ENCODE results near the gene TBX1. TPM values are rescaled to one million over a fixed set of nuclear protein-coding genes. Genes with fewer than 3 reads are reported as not detected.

TBX1 gene
- total and polyA plus RNA-seq, 2 of the 13 experiments (the other 11 are each of a cell fraction or from before 2014, with no cell fraction given) = not detected

GRCh38 chr22:19750507-19751490, 9.8 kb upstream of the TBX1 start:
- POLR2A ChIA-PET = no interaction called here
- TF ChIP-seq ZNF782 (CRISPR knock-in tag; IDR thresholded peaks at IDR 0.05; ENCODE audit: borderline replicate concordance) = no peak
- TF ChIP-seq SIX4 (CRISPR knock-in tag; IDR thresholded peaks at IDR 0.05) = no peak
- no peak for TF ChIP-seq MATR3 (CRISPR knock-in tag; IDR thresholded peaks at IDR 0.05)
- no peak for TF ChIP-seq ARID2 (CRISPR knock-in tag; IDR thresholded peaks at IDR 0.05; ENCODE audit: borderline replicate concordance)
- TF ChIP-seq NR2F2 (IDR thresholded peaks at IDR 0.05; ENCODE audit: borderline replicate concordance, low read depth) = no peak
- TF ChIP-seq, protein P1, sequence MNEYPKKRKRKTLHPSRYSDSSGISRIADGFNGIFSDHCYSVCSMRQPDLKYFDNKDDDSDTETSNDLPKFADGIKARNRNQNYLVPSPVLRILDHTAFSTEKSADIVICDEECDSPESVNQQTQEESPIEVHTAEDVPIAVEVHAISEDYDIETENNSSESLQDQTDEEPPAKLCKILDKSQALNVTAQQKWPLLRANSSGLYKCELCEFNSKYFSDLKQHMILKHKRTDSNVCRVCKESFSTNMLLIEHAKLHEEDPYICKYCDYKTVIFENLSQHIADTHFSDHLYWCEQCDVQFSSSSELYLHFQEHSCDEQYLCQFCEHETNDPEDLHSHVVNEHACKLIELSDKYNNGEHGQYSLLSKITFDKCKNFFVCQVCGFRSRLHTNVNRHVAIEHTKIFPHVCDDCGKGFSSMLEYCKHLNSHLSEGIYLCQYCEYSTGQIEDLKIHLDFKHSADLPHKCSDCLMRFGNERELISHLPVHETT (CRISPR knock-in tag; conservative IDR thresholded peaks at IDR 0.05) = no peak
- no peak for TF ChIP-seq YY1 (IDR thresholded peaks at IDR 0.05; ENCODE audit: insufficient read depth, insufficient replicate concordance, low read depth, low read length)
- TF ChIP-seq ZNF343 (CRISPR knock-in tag; IDR thresholded peaks at IDR 0.05) = no peak
- TF ChIP-seq ATM (IDR thresholded peaks at IDR 0.05; ENCODE audit: borderline replicate concordance) = no peak
- no peak overlapping the region for H3K9ac ChIP-seq (ENCODE audit: insufficient read depth, low read depth, low read length)
- no peak for DNase-seq (ENCODE audit: low spot score)
- no peak for FAIRE-seq
- in situ Hi-C loops (cut with HindIII; ENCODE audit: extremely low pct_ligation_motif_present, low pct_unique_long_range_greater_than_20kb) = loop anchor here (10.0 kb wide), 1 partner anchor 164 kb away; no protein-coding TSS in a partner anchor
- H3K9me3 ChIP-seq (ENCODE audit: low read length) = no peaks in the 10 kb centered on the region
- H3K4me3 ChIP-seq (replicated peaks in 1 of 3; ENCODE audit: insufficient read depth in 1 of 3, low read depth in 2 of 3, low read length in 3 of 3) = no peak overlapping the region
- H3K27me3 ChIP-seq (ENCODE audit: control insufficient read depth in 1 of 2, insufficient read depth in 2 of 2, low read length in 2 of 2) = peaks cover 29 to 97% of the 10 kb centered on the region in 2 experiments
- intact Hi-C loops (cut with micrococcal nuclease; ENCODE audit: unreplicated experiment) = no loop called here
- no TSS peak for BruUV-seq (replicated peaks)
- 11% methylated on average over 12 of the region's 27 CpGs for WGBS (ENCODE audit: low lambda C conversion rate)
- H3K36me3 ChIP-seq (replicated peaks in 1 of 2; ENCODE audit: control insufficient read depth in 1 of 2, insufficient read depth in 2 of 2, low read length in 2 of 2) = no peaks in the 10 kb centered on the region
- H3K4me1 ChIP-seq (ENCODE audit: insufficient read depth, low read length) = 0 out of 2 replicates have a peak, but pooled peaks cover 9% of the 10 kb centered on the region
- H3K27ac ChIP-seq (ENCODE audit: extremely low read length, insufficient read depth, low read length) = no peak overlapping the region
- no peak overlapping the region for H3K4me2 ChIP-seq (ENCODE audit: low read depth, low read length)
- ATAC-seq = no peak
- H3K79me2 ChIP-seq (ENCODE audit: insufficient read depth, low read length) = no peaks in the 10 kb centered on the region
- H2AFZ ChIP-seq (ENCODE audit: low read length) = no peak overlapping the region
- H4K20me1 ChIP-seq (ENCODE audit: insufficient read depth, low read length) = no peaks in the 10 kb centered on the region; the same call in 1 of the 2 replicates
- CTCF ChIA-PET (ENCODE audit: low intra/inter-chr PET ratio, low total read pairs) = no interaction called here
